ENCODE data around the gene RPA3.

Gene RPA3

GRCh38 chr7:7745258-7745657, 26.9 kb upstream of the RPA3 start:
- Histone ChIP-seq H3K27ac (replicated peaks) (no peak overlapping the region), H3K27me3 (ENCODE audit: insufficient read depth, poor library complexity, severe bottlenecking) (no peaks in the 10 kb centered on the region), H3K4me3 (replicated peaks; ENCODE audit: insufficient read depth, low read length) (no peak overlapping the region)
- TF ChIP-seq, protein P1, sequence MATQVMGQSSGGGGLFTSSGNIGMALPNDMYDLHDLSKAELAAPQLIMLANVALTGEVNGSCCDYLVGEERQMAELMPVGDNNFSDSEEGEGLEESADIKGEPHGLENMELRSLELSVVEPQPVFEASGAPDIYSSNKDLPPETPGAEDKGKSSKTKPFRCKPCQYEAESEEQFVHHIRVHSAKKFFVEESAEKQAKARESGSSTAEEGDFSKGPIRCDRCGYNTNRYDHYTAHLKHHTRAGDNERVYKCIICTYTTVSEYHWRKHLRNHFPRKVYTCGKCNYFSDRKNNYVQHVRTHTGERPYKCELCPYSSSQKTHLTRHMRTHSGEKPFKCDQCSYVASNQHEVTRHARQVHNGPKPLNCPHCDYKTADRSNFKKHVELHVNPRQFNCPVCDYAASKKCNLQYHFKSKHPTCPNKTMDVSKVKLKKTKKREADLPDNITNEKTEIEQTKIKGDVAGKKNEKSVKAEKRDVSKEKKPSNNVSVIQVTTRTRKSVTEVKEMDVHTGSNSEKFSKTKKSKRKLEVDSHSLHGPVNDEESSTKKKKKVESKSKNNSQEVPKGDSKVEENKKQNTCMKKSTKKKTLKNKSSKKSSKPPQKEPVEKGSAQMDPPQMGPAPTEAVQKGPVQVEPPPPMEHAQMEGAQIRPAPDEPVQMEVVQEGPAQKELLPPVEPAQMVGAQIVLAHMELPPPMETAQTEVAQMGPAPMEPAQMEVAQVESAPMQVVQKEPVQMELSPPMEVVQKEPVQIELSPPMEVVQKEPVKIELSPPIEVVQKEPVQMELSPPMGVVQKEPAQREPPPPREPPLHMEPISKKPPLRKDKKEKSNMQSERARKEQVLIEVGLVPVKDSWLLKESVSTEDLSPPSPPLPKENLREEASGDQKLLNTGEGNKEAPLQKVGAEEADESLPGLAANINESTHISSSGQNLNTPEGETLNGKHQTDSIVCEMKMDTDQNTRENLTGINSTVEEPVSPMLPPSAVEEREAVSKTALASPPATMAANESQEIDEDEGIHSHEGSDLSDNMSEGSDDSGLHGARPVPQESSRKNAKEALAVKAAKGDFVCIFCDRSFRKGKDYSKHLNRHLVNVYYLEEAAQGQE (IDR thresholded peaks at IDR 0.05; ENCODE audit: insufficient replicate concordance, low read depth) = no peak
- TF ChIP-seq SPI1 (IDR thresholded peaks at IDR 0.05; ENCODE audit: borderline replicate concordance, low read depth) (no peak), GABPA (IDR thresholded peaks at IDR 0.05; ENCODE audit: low read depth) (no peak), POLR2AphosphoS5 (IDR thresholded peaks at IDR 0.05; ENCODE audit: low read depth) (no peak)
- DNase-seq (ENCODE audit: low read depth in 1 of 2, low spot score in 1 of 2) = no peak

DNA sequence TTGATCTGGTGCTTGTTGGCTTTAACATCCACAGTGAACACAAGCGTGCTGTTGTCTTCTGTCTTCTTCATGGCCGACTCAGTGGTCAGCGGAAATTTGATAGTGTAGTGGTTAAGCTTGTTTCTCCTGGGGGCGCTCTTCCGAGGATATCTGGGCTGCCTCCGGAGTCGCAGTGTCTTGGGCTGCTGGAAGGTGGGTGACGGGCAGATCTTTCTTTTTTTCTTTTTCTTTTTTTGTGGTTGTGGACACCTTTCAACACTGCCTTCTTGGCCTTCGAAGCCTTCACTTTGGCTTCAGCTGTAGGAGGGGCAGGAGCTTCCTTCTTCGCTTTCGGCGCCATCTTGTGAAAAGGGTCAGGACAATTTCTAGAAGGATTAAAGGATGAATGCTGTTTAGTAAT, 23.8 kb upstream of the RPA3 start:
- H3K27me3 ChIP-seq (ENCODE audit: insufficient read depth, poor library complexity, severe bottlenecking) = no peaks in the 10 kb centered on the region
- TF ChIP-seq GABPA (IDR thresholded peaks at IDR 0.05; ENCODE audit: low read depth) (no peak), POLR2AphosphoS5 (IDR thresholded peaks at IDR 0.05; ENCODE audit: low read depth) (no peak), SPI1 (IDR thresholded peaks at IDR 0.05; ENCODE audit: borderline replicate concordance, low read depth) (no peak)
- TF ChIP-seq, protein P1 (IDR thresholded peaks at IDR 0.05; ENCODE audit: insufficient replicate concordance, low read depth) = no peak
- TF ChIP-seq, protein P2, sequence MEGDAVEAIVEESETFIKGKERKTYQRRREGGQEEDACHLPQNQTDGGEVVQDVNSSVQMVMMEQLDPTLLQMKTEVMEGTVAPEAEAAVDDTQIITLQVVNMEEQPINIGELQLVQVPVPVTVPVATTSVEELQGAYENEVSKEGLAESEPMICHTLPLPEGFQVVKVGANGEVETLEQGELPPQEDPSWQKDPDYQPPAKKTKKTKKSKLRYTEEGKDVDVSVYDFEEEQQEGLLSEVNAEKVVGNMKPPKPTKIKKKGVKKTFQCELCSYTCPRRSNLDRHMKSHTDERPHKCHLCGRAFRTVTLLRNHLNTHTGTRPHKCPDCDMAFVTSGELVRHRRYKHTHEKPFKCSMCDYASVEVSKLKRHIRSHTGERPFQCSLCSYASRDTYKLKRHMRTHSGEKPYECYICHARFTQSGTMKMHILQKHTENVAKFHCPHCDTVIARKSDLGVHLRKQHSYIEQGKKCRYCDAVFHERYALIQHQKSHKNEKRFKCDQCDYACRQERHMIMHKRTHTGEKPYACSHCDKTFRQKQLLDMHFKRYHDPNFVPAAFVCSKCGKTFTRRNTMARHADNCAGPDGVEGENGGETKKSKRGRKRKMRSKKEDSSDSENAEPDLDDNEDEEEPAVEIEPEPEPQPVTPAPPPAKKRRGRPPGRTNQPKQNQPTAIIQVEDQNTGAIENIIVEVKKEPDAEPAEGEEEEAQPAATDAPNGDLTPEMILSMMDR (IDR thresholded peaks at IDR 0.05; ENCODE audit: insufficient read depth, low read length) = no peak
- DNase-seq (ENCODE audit: low read depth in 1 of 2, low spot score in 1 of 2) = no peak
- H3K4me3 ChIP-seq (replicated peaks; ENCODE audit: insufficient read depth, low read length) = no peak overlapping the region
- no peak overlapping the region for H3K27ac ChIP-seq (replicated peaks)

DNA sequence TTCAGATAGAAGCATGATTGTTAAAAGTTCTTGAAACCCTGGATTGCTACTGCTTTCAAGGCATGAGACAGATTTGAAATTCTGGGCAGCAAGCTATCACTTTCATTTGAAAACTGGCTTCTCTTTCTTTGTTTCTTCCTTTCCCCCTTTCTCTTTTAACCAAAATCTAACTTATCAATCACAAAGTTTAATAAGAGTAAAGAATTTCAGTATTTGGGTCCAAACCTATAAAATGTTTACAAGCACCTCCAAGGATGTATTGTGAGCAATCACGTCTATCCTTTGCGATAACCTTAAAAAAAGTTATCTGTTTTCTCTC, 21.6 kb upstream of the RPA3 start:
- no peak overlapping the region for H3K27ac ChIP-seq (replicated peaks)
- no peak overlapping the region for H3K4me3 ChIP-seq (replicated peaks; ENCODE audit: insufficient read depth, low read length)
- TF ChIP-seq, protein P2 (IDR thresholded peaks at IDR 0.05; ENCODE audit: insufficient read depth, low read length) = no peak
- TF ChIP-seq GABPA (IDR thresholded peaks at IDR 0.05; ENCODE audit: low read depth) (no peak), POLR2AphosphoS5 (IDR thresholded peaks at IDR 0.05; ENCODE audit: low read depth) (no peak), SPI1 (IDR thresholded peaks at IDR 0.05; ENCODE audit: borderline replicate concordance, low read depth) (no peak)
- TF ChIP-seq, protein P1 (IDR thresholded peaks at IDR 0.05; ENCODE audit: insufficient replicate concordance, low read depth) = no peak
- DNase-seq (ENCODE audit: low read depth in 1 of 2, low spot score in 1 of 2) = no peak
- H3K27me3 ChIP-seq (ENCODE audit: insufficient read depth, poor library complexity, severe bottlenecking) = no peaks in the 10 kb centered on the region

Measured in HL-60 (cell line).